CD4-positive, alpha-beta T cell (primary cell): ENCODE results near the gene TOR3A. TPM values are rescaled to one million over a fixed set of nuclear protein-coding genes. Genes with fewer than 3 reads are reported as not detected.

Source experiments
- ATAC-seq: fragments of 200-7000 bp; cut with Tn5 transposase; one replicate; pipeline ENCODE4 v1.10.0; 2022; ENCODE audit warnings: mild to moderate bottlenecking; ENCODE audit not compliant: poor library complexity
- CTCF ChIA-PET: fragments of 350-600 bp; sonication (Branson Sonifier 250); formaldehyde crosslinking; loops from one replicate; lab custom pipeline; 2021; ENCODE audit warnings: antibody characterized with exemption, inconsistent platforms; lab: Charles Lee
- POLR2A ChIA-PET: fragments of 350-600 bp; sonication (Branson Sonifier 250); formaldehyde crosslinking; loops from one replicate; lab custom pipeline; 2021; ENCODE audit warnings: antibody characterized with exemption, inconsistent platforms; lab: Charles Lee
- DNase-seq, 14 experiments: peaks; one replicate each; pipeline ENCODE4 v3.0.0-alpha.2; 2013 to 2020; ENCODE audit warnings: mixed read lengths in 2 of 14
- H3K27ac ChIP-seq, 2 donors: one replicate each; pipeline versions ENCODE4 v1.5.1 to v1.7.0; 2013; ENCODE audit warnings: low read length in 2 of 2, low read depth in 1 of 2, mild to moderate bottlenecking in 1 of 2
- H3K27me3 ChIP-seq, 2 experiments: 1 replicate in 1 of 2; 2 replicates in 1 of 2; pipeline versions ENCODE4 v1.6.1 to v1.7.0; 2013; ENCODE audit warnings: low read length in 2 of 2, control low read depth in 1 of 2, mild to moderate bottlenecking in 1 of 2, moderate library complexity in 1 of 2; ENCODE audit not compliant: insufficient read depth in 2 of 2, control insufficient read depth in 1 of 2
- H3K36me3 ChIP-seq: one replicate; pipeline ENCODE4 v1.6.1; 2013; ENCODE audit warnings: low read length, control low read depth; ENCODE audit not compliant: insufficient read depth
- H3K4me1 ChIP-seq: one replicate; pipeline ENCODE4 v1.6.1; 2013; ENCODE audit warnings: low read length, control low read depth; ENCODE audit not compliant: insufficient read depth
- H3K4me3 ChIP-seq: one replicate; pipeline ENCODE4 v1.5.1; 2013; ENCODE audit warnings: mild to moderate bottlenecking, low read length, moderate library complexity
- H3K9me3 ChIP-seq, 2 experiments: 1 replicate in 1 of 2; 2 replicates in 1 of 2; pipeline versions ENCODE4 v1.6.1 to v1.7.0; 2013; ENCODE audit warnings: low read length in 2 of 2, mild to moderate bottlenecking in 2 of 2, control low read depth in 1 of 2, moderate library complexity in 1 of 2; ENCODE audit not compliant: control insufficient read depth in 1 of 2, insufficient read depth in 1 of 2
- H3K27ac Mint-ChIP-seq: one replicate; pipeline ENCODE4 v1.8.0; 2020; ENCODE audit warnings: mixed read lengths
- H3K27me3 Mint-ChIP-seq: one replicate; pipeline ENCODE4 v1.8.0; 2021; ENCODE audit warnings: mixed read lengths
- H3K36me3 Mint-ChIP-seq: one replicate; pipeline ENCODE4 v1.8.0; 2021; ENCODE audit warnings: low read depth, mixed read lengths
- H3K4me1 Mint-ChIP-seq: one replicate; pipeline ENCODE4 v1.8.0; 2021; ENCODE audit warnings: low read depth, mixed read lengths
- H3K4me3 Mint-ChIP-seq: one replicate; pipeline ENCODE4 v1.8.0; 2020; ENCODE audit warnings: mild to moderate bottlenecking, mixed read lengths
- H3K9me3 Mint-ChIP-seq: one replicate; pipeline ENCODE4 v1.8.0; 2020; ENCODE audit warnings: mixed read lengths
- CTCF ChIP-seq: fragments of 200-600 bp; IDR thresholded peaks from one replicate; pipeline ENCODE4 v1.8.0; 2022; ENCODE audit warnings: antibody characterized with exemption, mild to moderate bottlenecking
- intact Hi-C, 2 experiments: fragments of 100-400 bp; cut with DNase I in 1 of 2; cut with micrococcal nuclease in 1 of 2; formaldehyde crosslinking; loops; one replicate each; pipeline versions ENCODE4 v1.15.1 to v1.9.0; 2023 to 2025; cut with DNase I, micrococcal nuclease
- total RNA-seq, 174 experiments: library from RNA in 2 of 174; stranded (reverse) in 2 of 174; gene quantifications; one replicate each; pipeline ENCODE4 v1.2.3 and lab custom pipeline; 2021 to 2026

TOR3A gene
- total RNA-seq, 2 experiments from 2014 or later: 17.2 TPM

DNA sequence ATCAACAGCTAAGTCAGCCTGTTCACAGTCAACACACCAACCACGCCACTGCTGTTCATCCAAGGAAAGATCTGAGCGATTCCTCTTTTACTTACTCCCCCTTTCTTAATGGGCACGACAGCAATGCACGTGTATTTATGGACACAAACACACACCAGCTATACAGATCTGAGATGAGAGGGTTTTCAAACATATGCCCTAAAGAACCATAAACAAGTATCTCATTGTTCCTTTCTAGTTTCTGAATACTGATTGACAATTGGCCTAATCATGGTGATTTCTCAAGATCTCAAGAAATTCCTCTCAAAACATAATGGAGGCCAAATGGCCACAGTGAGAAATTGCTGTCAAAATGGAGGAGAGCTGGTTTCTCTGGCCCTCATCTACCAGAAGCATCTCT lies 18.0 kb downstream of the TOR3A start:
- DNase-seq (no peak), ATAC-seq (no peak)
- peaks cover 30% of the 10 kb centered on the region for H3K36me3 Mint-ChIP-seq
- no peak for TF ChIP-seq CTCF
- Histone ChIP-seq H3K27ac (no peak overlapping the region), H3K4me3 (no peak overlapping the region), H3K27me3 (no peaks in the 10 kb centered on the region), H3K9me3 (no peaks in the 10 kb centered on the region), H3K36me3 (peaks cover 21% of the 10 kb centered on the region), H3K4me1 (no peaks in the 10 kb centered on the region)
- H3K27ac Mint-ChIP-seq: no peak overlapping the region
- H3K27me3 Mint-ChIP-seq: no peaks in the 10 kb centered on the region
- no peak overlapping the region for H3K4me3 Mint-ChIP-seq
- no peaks in the 10 kb centered on the region for H3K9me3 Mint-ChIP-seq
- POLR2A ChIA-PET: no interaction called here
- CTCF ChIA-PET: interaction anchor here (1.1 kb wide), 1 partner anchor 21 kb away, joined by 3 read pairs; no protein-coding TSS in a partner anchor
- no peaks in the 10 kb centered on the region for H3K4me1 Mint-ChIP-seq
- intact Hi-C loops: no loop called here

DNA sequence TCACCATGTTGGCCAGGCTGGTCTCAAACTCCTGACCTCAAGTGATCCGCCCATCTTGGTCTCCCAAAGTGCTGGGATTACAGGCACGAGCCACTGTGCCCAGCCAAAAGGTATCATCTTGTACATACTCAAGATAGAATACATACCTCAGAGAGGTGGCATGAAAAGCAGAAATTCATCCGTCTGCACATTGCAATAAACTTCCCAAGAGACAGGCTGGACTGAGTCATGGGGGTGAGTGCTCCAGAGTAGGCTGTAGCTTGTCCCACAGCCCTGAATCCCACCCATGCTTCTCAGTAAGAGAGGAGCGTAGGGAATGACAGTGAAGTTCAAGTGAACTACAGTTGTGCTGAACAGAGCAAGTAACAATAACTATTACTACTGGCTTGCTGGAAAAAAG lies 19.7 kb downstream of the TOR3A start:
- no peaks in the 10 kb centered on the region for H3K27me3 ChIP-seq
- ChIA-PET CTCF (interaction anchor here (0.7 kb wide), 1 partner anchor 19 kb away, joined by 4 read pairs; no protein-coding TSS in a partner anchor), POLR2A (no interaction called here)

GRCh38 chr1:179103999-179104398 lies 22.1 kb downstream of the TOR3A start:
- Mint-ChIP-seq H3K36me3 (peaks cover 31% of the 10 kb centered on the region), H3K4me3 (no peak overlapping the region), H3K9me3 (no peaks in the 10 kb centered on the region), H3K27ac (no peak overlapping the region), H3K27me3 (no peaks in the 10 kb centered on the region), H3K4me1 (no peaks in the 10 kb centered on the region)
- H3K36me3 ChIP-seq: peaks cover 19% of the 10 kb centered on the region
- DNase-seq (no peak), ATAC-seq (no peak)
- H3K27ac ChIP-seq: no peak overlapping the region
- H3K4me3 ChIP-seq: no peak overlapping the region
- H3K9me3 ChIP-seq: no peaks in the 10 kb centered on the region
- CTCF ChIA-PET: no interaction called here
- H3K4me1 ChIP-seq: no peaks in the 10 kb centered on the region
- POLR2A ChIA-PET: no interaction called here
- H3K27me3 ChIP-seq: no peaks in the 10 kb centered on the region
- intact Hi-C loops: no loop called here
- no peak for TF ChIP-seq CTCF

More for the DNA sequence above, 19.7 kb downstream of the TOR3A start:
- Histone ChIP-seq H3K27ac (no peak overlapping the region), H3K36me3 (peaks cover 8% of the 10 kb centered on the region), H3K4me3 (no peak overlapping the region), H3K9me3 (no peaks in the 10 kb centered on the region), H3K4me1 (no peaks in the 10 kb centered on the region)
- no peaks in the 10 kb centered on the region for H3K27me3 Mint-ChIP-seq
- no peak overlapping the region for H3K27ac Mint-ChIP-seq
- no peak for ATAC-seq
- no peak overlapping the region for H3K4me3 Mint-ChIP-seq
- no peaks in the 10 kb centered on the region for H3K9me3 Mint-ChIP-seq
- intact Hi-C loops: no loop called here
- no peak for DNase-seq
- no peak for TF ChIP-seq CTCF
- no peaks in the 10 kb centered on the region for H3K4me1 Mint-ChIP-seq
- peaks cover 19% of the 10 kb centered on the region for H3K36me3 Mint-ChIP-seq
